ENCODE results near the gene MYO15A. TPM values are rescaled to one million over a fixed set of nuclear protein-coding genes. Genes with fewer than 3 reads are reported as not detected.

MYO15A gene
- total RNA-seq, 2 donors from 2014 or later = 2.3 to 6.1 TPM

- no peak overlapping the region for H3K4me3 ChIP-seq
- DNase-seq (ENCODE audit: low spot score) (no peak), ATAC-seq (ENCODE audit: insufficient number of reproducible peaks, low FRiP score, low read depth) (no peak)
- H3K4me1 ChIP-seq (ENCODE audit: control insufficient read depth in 1 of 2, low read depth in 2 of 2) = peaks cover 0 to 7% of the 10 kb centered on the region in 2 donors
- TF ChIP-seq, protein P1, sequence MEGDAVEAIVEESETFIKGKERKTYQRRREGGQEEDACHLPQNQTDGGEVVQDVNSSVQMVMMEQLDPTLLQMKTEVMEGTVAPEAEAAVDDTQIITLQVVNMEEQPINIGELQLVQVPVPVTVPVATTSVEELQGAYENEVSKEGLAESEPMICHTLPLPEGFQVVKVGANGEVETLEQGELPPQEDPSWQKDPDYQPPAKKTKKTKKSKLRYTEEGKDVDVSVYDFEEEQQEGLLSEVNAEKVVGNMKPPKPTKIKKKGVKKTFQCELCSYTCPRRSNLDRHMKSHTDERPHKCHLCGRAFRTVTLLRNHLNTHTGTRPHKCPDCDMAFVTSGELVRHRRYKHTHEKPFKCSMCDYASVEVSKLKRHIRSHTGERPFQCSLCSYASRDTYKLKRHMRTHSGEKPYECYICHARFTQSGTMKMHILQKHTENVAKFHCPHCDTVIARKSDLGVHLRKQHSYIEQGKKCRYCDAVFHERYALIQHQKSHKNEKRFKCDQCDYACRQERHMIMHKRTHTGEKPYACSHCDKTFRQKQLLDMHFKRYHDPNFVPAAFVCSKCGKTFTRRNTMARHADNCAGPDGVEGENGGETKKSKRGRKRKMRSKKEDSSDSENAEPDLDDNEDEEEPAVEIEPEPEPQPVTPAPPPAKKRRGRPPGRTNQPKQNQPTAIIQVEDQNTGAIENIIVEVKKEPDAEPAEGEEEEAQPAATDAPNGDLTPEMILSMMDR (IDR thresholded peaks at IDR 0.05) = no peak
- H3K27ac ChIP-seq = no peak overlapping the region
- H3K9me3 ChIP-seq = no peaks in the 10 kb centered on the region
- H3K27me3 ChIP-seq (replicated peaks; ENCODE audit: insufficient read depth) = no peaks in the 10 kb centered on the region
- no peaks in the 10 kb centered on the region for H3K36me3 ChIP-seq
Observed at GRCh38 chr17:18161207-18162145, 52.9 kb downstream of the MYO15A start.

GRCh38 chr17:18163547-18163946 is 55.0 kb downstream of the MYO15A start:
- Histone ChIP-seq H3K4me1 (ENCODE audit: control insufficient read depth in 1 of 2, low read depth in 2 of 2) (peaks cover 0 to 5% of the 10 kb centered on the region in 2 donors), H3K9me3 (no peaks in the 10 kb centered on the region), H3K27me3 (replicated peaks; ENCODE audit: insufficient read depth) (no peaks in the 10 kb centered on the region), H3K36me3 (no peaks in the 10 kb centered on the region), H3K4me3 (no peak overlapping the region), H3K27ac (no peak overlapping the region)
- TF ChIP-seq, protein P1 (IDR thresholded peaks at IDR 0.05) = no peak
- no peak for DNase-seq (ENCODE audit: low spot score)
- no peak for ATAC-seq (ENCODE audit: insufficient number of reproducible peaks, low FRiP score, low read depth)

GRCh38 chr17:18166894-18167293 is 58.3 kb downstream of the MYO15A start:
- no peak overlapping the region for H3K4me3 ChIP-seq
- ATAC-seq (ENCODE audit: insufficient number of reproducible peaks, low FRiP score, low read depth) = no peak
- no peaks in the 10 kb centered on the region for H3K9me3 ChIP-seq
- H3K27ac ChIP-seq = no peak overlapping the region
- DNase-seq (ENCODE audit: low spot score) = no peak
- no peaks in the 10 kb centered on the region for H3K4me1 ChIP-seq (ENCODE audit: control insufficient read depth in 1 of 2, low read depth in 2 of 2)
- H3K27me3 ChIP-seq (replicated peaks; ENCODE audit: insufficient read depth) = no peaks in the 10 kb centered on the region
- TF ChIP-seq, protein P1 (IDR thresholded peaks at IDR 0.05) = no peak
- no peaks in the 10 kb centered on the region for H3K36me3 ChIP-seq

DNA sequence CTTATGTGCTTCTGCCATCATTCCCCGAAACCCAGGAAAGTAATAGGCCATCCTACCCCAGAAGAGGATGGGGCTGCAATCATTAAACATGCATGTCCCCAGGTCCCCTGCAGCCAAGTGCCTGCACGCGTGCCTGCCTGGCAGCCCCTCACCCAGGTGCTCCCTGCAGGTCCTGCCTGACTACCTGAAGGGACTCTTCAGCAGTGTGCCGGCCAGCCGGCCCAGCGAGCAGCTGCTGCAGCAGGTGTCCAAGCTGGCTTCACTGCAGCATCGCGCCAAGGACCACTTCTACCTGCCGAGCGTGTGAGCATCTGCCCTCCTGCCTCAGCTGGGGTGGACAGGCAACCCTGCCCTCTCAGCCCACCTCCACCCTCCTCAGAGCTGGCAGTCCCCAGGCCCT is 58.9 kb downstream of the MYO15A start:
- DNase-seq (ENCODE audit: low spot score) = no peak
- TF ChIP-seq, protein P1 (IDR thresholded peaks at IDR 0.05) = no peak
- Histone ChIP-seq H3K36me3 (no peaks in the 10 kb centered on the region), H3K4me3 (no peak overlapping the region), H3K4me1 (ENCODE audit: control insufficient read depth in 1 of 2, low read depth in 2 of 2) (no peaks in the 10 kb centered on the region), H3K27ac (no peak overlapping the region), H3K27me3 (replicated peaks; ENCODE audit: insufficient read depth) (no peaks in the 10 kb centered on the region), H3K9me3 (no peaks in the 10 kb centered on the region)
- no peak for ATAC-seq (ENCODE audit: insufficient number of reproducible peaks, low FRiP score, low read depth)

DNA sequence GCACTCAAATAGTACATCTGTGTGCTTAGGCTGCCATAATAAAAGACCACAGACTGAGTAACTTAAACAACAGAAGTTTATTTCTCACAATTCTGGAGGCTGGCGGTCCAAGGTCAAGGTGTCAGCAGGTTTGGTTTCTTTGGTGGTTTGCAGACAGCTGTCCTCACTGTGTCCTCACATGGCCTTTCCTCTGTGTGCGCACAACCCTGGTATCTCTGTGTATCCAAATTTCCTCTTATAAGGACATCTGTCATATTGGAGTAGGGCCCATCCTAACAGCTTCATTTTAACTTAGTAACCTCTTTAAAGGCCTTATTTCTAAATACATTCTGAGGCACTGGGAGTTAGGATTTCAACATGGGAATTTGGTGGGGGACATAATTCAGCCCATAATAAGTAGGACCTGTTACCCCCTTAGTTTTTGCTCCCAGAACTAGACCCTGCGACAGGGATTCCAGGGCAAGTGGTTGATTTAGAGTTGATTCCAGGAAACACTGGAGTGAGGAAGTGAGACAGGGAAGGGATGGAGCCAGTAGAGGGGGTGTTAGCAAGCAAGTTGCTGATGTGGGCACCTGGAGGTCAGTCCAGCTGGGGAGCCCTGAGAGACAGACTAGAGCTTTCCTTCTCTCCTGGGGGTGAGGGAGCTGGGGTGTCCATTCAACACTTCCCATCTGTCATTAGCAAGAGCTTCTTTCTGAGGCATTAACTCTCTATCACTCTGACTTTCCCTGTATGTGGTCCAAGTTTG is 64.1 kb downstream of the MYO15A start:
- ATAC-seq (ENCODE audit: insufficient number of reproducible peaks, low FRiP score, low read depth) (no peak), DNase-seq (ENCODE audit: low spot score) (no peak)
- Histone ChIP-seq H3K4me1 (ENCODE audit: control insufficient read depth in 1 of 2, low read depth in 2 of 2) (no peaks in the 10 kb centered on the region), H3K27me3 (replicated peaks; ENCODE audit: insufficient read depth) (no peaks in the 10 kb centered on the region), H3K27ac (no peak overlapping the region), H3K36me3 (peaks cover under 1% of the 10 kb centered on the region), H3K4me3 (no peak overlapping the region), H3K9me3 (no peaks in the 10 kb centered on the region)
- TF ChIP-seq, protein P1 (IDR thresholded peaks at IDR 0.05) = no peak
